Fibroblast of pulmonary artery (primary cell): Measurements from ENCODE around the gene PDE6D.

Experiments
- DNase-seq: peaks from one replicate; pipeline ENCODE4 v3.0.0-alpha.2; 2010; ENCODE audit warnings: low read depth
- H3K4me3 ChIP-seq: replicated peaks from 2 replicates; pipeline ENCODE4 v1.5.1; 2011; ENCODE audit warnings: low read depth, mild to moderate bottlenecking, control low read depth, low read length, moderate library complexity
- TF ChIP-seq, protein P1 (sequence below): IDR thresholded peaks from 2 replicates; pipeline ENCODE4 v1.5.1; 2011; ENCODE audit warnings: mild to moderate bottlenecking, control low read depth, low read length, inconsistent platforms; ENCODE audit errors: missing control alignments

PDE6D gene

DNA sequence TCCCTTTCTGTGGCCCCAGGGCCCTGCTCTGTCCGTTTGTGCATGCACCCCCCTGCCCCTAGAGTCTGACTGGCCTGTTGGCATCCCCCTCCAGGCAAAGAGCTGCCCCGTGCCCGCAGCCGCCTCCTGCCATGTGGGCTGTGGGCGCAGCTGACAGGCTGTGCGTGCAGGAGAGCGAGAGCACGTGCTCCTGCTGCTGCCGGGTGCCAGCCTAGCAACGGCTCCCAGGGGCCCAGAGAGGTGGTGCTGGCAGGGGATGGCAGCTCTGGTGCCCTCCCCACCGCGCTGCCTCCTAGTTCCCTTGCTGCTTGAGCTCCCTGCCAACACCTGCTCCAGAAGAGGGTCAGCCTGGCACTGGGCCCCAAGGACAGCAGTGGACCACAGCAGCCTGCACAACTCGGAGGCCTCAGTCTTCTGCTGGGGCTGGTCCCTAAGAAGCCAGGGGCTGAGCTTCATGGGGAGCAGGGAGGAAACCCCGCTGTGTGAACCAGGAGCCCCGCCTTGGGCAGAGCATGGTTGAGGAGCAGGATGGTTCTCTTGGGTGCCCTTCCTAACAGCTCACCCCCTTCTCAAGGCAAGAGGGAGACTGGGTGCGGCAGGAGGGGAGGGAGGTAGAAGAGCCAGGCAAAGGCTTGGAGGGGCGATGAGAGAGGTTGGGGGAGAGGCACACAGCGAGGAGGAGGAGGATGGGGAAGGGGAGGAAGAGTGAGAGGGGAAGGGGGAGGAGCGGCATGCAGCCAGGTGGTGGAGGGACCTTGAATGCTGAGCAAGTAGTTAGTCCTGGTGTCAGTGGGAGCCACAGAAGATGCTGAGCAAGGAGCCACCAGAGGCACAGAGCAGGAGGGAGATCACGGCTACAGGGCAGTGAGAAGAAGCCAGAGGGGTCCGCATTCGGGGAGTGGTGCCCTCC, 96.5 kb downstream of the PDE6D start:
- TF ChIP-seq, protein P1, sequence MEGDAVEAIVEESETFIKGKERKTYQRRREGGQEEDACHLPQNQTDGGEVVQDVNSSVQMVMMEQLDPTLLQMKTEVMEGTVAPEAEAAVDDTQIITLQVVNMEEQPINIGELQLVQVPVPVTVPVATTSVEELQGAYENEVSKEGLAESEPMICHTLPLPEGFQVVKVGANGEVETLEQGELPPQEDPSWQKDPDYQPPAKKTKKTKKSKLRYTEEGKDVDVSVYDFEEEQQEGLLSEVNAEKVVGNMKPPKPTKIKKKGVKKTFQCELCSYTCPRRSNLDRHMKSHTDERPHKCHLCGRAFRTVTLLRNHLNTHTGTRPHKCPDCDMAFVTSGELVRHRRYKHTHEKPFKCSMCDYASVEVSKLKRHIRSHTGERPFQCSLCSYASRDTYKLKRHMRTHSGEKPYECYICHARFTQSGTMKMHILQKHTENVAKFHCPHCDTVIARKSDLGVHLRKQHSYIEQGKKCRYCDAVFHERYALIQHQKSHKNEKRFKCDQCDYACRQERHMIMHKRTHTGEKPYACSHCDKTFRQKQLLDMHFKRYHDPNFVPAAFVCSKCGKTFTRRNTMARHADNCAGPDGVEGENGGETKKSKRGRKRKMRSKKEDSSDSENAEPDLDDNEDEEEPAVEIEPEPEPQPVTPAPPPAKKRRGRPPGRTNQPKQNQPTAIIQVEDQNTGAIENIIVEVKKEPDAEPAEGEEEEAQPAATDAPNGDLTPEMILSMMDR: no peak
- DNase-seq: no peak
- H3K4me3 ChIP-seq: no peak overlapping the region

DNA sequence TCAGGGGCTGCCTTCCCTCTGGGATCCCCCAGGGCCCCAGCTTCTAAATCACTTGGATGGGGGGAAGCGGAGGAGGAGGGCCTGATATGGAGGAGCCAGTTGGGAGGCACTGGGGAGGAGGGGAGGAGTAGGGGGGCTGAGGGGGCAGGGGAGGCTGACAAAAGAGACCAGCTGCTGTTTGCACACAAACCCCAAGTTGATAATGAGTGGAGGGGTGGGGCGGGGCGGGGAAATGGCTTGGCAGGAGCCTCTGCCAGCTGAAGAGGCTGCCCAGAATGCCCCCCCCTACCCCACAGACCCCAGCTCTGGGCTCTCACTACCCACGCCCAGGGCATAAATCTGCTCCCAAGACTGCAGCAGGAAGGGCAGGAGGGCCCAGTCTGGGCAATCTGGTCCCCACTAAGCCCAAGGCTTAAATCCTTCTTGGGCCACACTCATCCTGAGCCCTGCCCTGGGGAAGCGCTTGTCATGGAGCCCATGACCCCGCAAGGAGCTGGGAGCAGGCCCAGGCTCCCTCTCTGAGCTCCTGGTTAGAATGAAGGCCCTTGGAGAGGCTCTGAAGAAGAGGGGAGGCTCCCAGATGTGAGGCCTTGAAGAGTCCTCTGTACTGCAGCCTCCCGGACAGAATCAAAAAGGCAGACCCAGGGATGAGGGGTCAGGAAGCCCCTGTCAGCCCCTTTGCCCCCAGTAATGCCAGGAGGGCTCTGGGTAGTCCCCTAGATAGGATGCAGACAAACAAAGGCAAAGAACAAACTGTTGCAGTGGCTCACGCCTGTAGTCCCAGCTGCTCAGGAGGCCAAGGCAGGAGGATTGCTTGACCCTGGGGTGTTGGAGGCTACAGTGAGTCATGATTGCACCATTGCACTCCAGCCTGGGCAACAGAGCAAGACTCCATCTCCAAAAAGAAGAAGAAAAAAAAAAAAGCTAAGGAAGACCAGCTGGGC, 97.5 kb downstream of the PDE6D start:
- no peak for DNase-seq
- H3K4me3 ChIP-seq: no peak overlapping the region
- TF ChIP-seq, protein P1: no peak

DNA sequence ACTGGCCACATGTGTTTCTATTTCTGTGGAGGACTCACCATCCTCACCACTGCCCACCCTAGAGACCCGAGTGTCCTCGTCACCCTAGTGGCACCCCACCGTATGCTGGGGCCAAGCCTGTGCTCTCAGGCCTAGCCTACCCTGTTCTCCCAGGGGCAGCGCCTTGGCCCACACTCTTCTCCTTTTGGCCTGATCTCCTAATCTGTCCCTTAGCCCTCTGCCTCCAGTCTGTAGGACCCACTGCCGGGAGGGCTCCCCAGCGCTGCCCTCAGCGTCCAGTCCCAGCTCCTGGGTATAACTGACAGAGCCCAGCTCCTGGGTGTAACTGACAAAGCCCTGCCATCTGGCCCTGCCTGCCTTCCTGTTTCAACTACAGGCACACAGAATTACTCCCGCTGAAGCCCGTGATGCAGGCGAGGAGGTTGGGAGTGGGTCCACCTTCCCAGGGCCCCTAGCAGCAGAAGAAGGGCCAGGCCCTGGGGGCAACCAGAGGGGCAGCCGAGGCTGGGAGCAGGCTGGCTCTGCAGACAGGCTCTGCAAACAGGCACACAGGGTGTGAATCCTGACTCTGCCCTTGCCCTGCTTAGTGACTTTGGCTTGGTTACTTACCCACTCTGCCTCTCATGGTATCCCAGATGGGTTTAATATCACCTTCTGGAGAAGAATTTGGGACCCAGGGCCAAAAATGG, 98.3 kb downstream of the PDE6D start:
- no peak overlapping the region for H3K4me3 ChIP-seq
- TF ChIP-seq, protein P1: no peak
- no peak for DNase-seq
